Gastrocnemius medialis (tissue), 4 donors: ENCODE data around the gene SPTY2D1. TPM values are rescaled to one million over a fixed set of nuclear protein-coding genes. Genes with fewer than 3 reads are reported as not detected.
"Not testable (repeated sequence)": the region's sequence is repeated elsewhere in the genome, so short reads cannot be mapped to it uniquely, and the experiment has no call there.

Source experiments
- ATAC-seq, 2 donors: fragments of 150-250 bp; one replicate each; pipeline ENCODE4 v1.9.1; 2016
- DNase-seq, 2 donors: peaks; one replicate each; pipeline ENCODE4 v3.0.0-alpha.2; 2019
- H3K27ac ChIP-seq, 4 donors: fragments of 200-600 bp; sonication (generic); 1 replicate in 1 of 4; 2 replicates in 3 of 4; pipeline ENCODE4 v1.5.1; 2016 to 2018; ENCODE audit warnings: mild to moderate bottlenecking in 2 of 4, moderate library complexity in 1 of 4
- H3K27me3 ChIP-seq, 3 donors: fragments of 200-600 bp; sonication (generic) in 2 of 3; 1 replicate in 1 of 3; 2 replicates in 2 of 3; pipeline versions ENCODE4 v1.5.1 to v1.6.0; 2016 to 2019; ENCODE audit warnings: mild to moderate bottlenecking in 1 of 3, moderate library complexity in 1 of 3
- H3K36me3 ChIP-seq, 2 donors: fragments of 200-600 bp; sonication (generic) in 1 of 2; one replicate each; pipeline ENCODE4 v1.5.1; 2017 to 2018
- H3K4me1 ChIP-seq, 2 donors: fragments of 200-600 bp; sonication (generic) in 1 of 2; one replicate each; pipeline ENCODE4 v1.5.1; 2016 to 2017; ENCODE audit warnings: mild to moderate bottlenecking in 2 of 2
- H3K4me3 ChIP-seq, 4 donors: fragments of 200-600 bp; sonication (generic) in 3 of 4; 1 replicate in 1 of 4; 2 replicates in 3 of 4; pipeline ENCODE4 v1.5.1; 2016 to 2019; ENCODE audit warnings: mild to moderate bottlenecking in 2 of 4
- H3K9me3 ChIP-seq, 3 donors: fragments of 200-600 bp; sonication (generic) in 2 of 3; 1 replicate in 1 of 3; 2 replicates in 2 of 3; pipeline ENCODE4 v1.5.1; 2016 to 2019
- CTCF ChIP-seq, 5 experiments: fragments of 450-650 bp in 3 of 5; fragments of 200-600 bp in 2 of 5; sonication (generic) in 2 of 5; IDR thresholded peaks in 4 of 5; conservative IDR thresholded peaks in 1 of 5; 1 replicate in 4 of 5; 2 replicates in 1 of 5; pipeline ENCODE4 v1.5.1; 2016 to 2019; ENCODE audit warnings: antibody characterized with exemption in 5 of 5, mild to moderate bottlenecking in 3 of 5, moderate library complexity in 3 of 5
- POLR2A ChIP-seq, 2 donors: fragments of 450-650 bp; IDR thresholded peaks; one replicate each; pipeline ENCODE4 v1.6.1; 2017; ENCODE audit warnings: antibody characterized with exemption in 2 of 2, mild to moderate bottlenecking in 2 of 2, moderate library complexity in 2 of 2
- in situ Hi-C, 4 donors: fragments of 200-750 bp; cut with MboI; loops; one replicate each; pipeline versions ENCODE4 v1.15.0 to v1.8.0; 2017; ENCODE audit warnings: low sequenced_read_pairs in 4 of 4
- intact Hi-C: fragments of 100-400 bp; cut with DNase I; formaldehyde crosslinking; loops from one replicate; pipeline ENCODE4 v1.15.1; 2023; ENCODE audit warnings: low total_unique reads
- total RNA-seq, 4 donors: library from RNA; depleted of rRNA; stranded (reverse); fragments of >200 nt; gene quantifications; one replicate each; pipeline versions ENCODE4 v1.1.0 to v1.2.3, GENCODE V29; 2016

Gene SPTY2D1
- total RNA-seq, 4 donors from 2014 or later = 13.3 to 21.7 (median 17.7) TPM

GRCh38 chr11:18599739-18600230 is 34.4 kb downstream of the SPTY2D1 start, which contains the start of gene MISFA:
Gene MISFA (plus strand): TSS chr11:18599789. CDS start chr11:18599929, 140 bp downstream.
- Histone ChIP-seq H3K4me1 (peaks cover 4 to 8% of the 10 kb centered on the region in 2 donors), H3K9me3 (no peaks in the 10 kb centered on the region), H3K27ac (peak within 1 kb of the TSS; percentile 65 to 76 (median 72)), H3K27me3 (no peaks in the 10 kb centered on the region), H3K4me3 (no peak within 1 kb of the TSS), H3K36me3 (peaks cover 0 to 16% of the 10 kb centered on the region in 2 donors)
- TF ChIP-seq POLR2A (IDR thresholded peaks at IDR 0.05) = no peak
- no peak for TF ChIP-seq CTCF (IDR thresholded peaks at IDR 0.05 in 4 of 5, conservative IDR thresholded peaks at IDR 0.05 in 1 of 5)
- ATAC-seq = no peak
- intact Hi-C loops (no loop called here), in situ Hi-C loops (no loop called here)
- DNase-seq = no peak

- in situ Hi-C loops = loop anchor here in 1 of 4 donors (5.0 kb wide), 1 partner anchor 42 kb away; no protein-coding TSS in a partner anchor
- peaks cover 0 to 16% of the 10 kb centered on the region in 2 donors for H3K36me3 ChIP-seq
- no peaks in the 10 kb centered on the region for H3K9me3 ChIP-seq
- H3K4me3 ChIP-seq = no peak overlapping the region
- no peak for ATAC-seq
- TF ChIP-seq CTCF (IDR thresholded peaks at IDR 0.05 in 4 of 5, conservative IDR thresholded peaks at IDR 0.05 in 1 of 5) (no peak), POLR2A (IDR thresholded peaks at IDR 0.05) (no peak)
- peaks cover 15 to 19% of the 10 kb centered on the region in 2 donors for H3K4me1 ChIP-seq
- no peak for DNase-seq
- peak overlapping the region in 1 of 4 donors; percentile 25 for H3K27ac ChIP-seq
- no peaks in the 10 kb centered on the region for H3K27me3 ChIP-seq
- intact Hi-C loops = no loop called here
Observed at GRCh38 chr11:18594999-18595749, 39.0 kb downstream of the SPTY2D1 start.

GRCh38 chr11:18594088-18594487 is 40.1 kb downstream of the SPTY2D1 start:
- ATAC-seq, DNase-seq, H3K27me3 ChIP-seq, H3K9me3 ChIP-seq, H3K4me3 ChIP-seq, H3K27ac ChIP-seq, intact Hi-C loops: not testable (repeated sequence)
- peaks cover 0 to 16% of the 10 kb centered on the region in 2 donors for H3K36me3 ChIP-seq
- H3K4me1 ChIP-seq = peaks cover 26 to 30% of the 10 kb centered on the region in 2 donors
- in situ Hi-C loops = loop anchor here in 1 of 4 donors (5.0 kb wide), 1 partner anchor 43 kb away; no protein-coding TSS in a partner anchor

GRCh38 chr11:18590571-18590970 is 43.6 kb downstream of the SPTY2D1 start:
- DNase-seq (no peak), ATAC-seq (no peak)
- Histone ChIP-seq H3K4me3 (no peak overlapping the region), H3K4me1 (peaks cover 41 to 42% of the 10 kb centered on the region in 2 donors), H3K27ac (peak overlapping the region; percentile 86 to 91 (median 90)), H3K9me3 (no peaks in the 10 kb centered on the region), H3K36me3 (peaks cover 0 to 2% of the 10 kb centered on the region in 2 donors), H3K27me3 (no peaks in the 10 kb centered on the region)
- no peak for TF ChIP-seq CTCF (IDR thresholded peaks at IDR 0.05 in 4 of 5, conservative IDR thresholded peaks at IDR 0.05 in 1 of 5)
- intact Hi-C loops = no loop called here
- in situ Hi-C loops = loop anchor here in 1 of 4 donors (5.0 kb wide), 1 partner anchor 47 kb away; no protein-coding TSS in a partner anchor
